ENCODE results near the gene OR6Q1.

The OR6Q1 gene

DNA sequence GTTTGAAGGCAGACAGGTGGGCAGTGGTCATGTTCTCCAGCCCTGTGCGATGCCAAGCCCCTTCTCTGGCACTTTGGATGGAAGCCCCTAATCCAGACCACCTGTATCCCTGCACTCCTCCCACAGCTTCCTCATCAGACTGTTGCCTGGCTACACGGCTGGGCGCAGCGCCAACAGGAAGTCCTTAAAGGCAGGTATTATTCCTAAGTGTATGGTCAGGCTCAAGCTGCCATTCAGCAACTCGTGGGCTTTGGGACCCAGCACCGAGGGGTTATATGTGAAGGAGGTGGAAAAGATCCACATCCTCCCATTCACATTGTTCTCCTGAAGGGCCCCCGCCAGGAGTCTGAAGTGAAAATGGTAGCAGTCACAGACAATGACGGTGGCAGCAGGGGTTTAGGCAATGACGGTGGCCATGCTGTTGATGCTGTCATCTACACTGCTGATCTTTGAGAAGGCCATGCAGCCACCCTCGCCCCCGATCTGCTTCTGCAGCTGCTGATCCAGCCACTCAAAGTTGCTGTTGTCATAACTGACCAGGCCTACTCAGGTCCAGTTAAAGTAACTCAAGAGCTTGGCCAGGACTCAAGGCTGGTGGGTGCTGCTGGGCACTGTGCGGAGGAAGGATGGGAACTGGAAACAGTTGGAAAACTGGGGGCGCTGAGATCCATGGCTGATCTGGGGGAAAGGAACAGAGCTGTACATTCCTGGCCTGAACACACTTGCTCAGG is 27.7 kb downstream of the OR6Q1 start:
- no peak for DNase-seq
- Histone ChIP-seq H3K27me3 (no peaks in the 10 kb centered on the region), H3K9me3 (no peaks in the 10 kb centered on the region), H3K4me3 (no peak overlapping the region), H3K27ac (peak overlapping the region; percentile 50 to 63), H3K4me1 (peaks cover 0 to 22% (median 12%) of the 10 kb centered on the region in 4 donors), H3K36me3 (no peaks in the 10 kb centered on the region)
- intact Hi-C loops (cut with DNase I; ENCODE audit: low total_unique reads): no loop called here
- TF ChIP-seq, protein P1, sequence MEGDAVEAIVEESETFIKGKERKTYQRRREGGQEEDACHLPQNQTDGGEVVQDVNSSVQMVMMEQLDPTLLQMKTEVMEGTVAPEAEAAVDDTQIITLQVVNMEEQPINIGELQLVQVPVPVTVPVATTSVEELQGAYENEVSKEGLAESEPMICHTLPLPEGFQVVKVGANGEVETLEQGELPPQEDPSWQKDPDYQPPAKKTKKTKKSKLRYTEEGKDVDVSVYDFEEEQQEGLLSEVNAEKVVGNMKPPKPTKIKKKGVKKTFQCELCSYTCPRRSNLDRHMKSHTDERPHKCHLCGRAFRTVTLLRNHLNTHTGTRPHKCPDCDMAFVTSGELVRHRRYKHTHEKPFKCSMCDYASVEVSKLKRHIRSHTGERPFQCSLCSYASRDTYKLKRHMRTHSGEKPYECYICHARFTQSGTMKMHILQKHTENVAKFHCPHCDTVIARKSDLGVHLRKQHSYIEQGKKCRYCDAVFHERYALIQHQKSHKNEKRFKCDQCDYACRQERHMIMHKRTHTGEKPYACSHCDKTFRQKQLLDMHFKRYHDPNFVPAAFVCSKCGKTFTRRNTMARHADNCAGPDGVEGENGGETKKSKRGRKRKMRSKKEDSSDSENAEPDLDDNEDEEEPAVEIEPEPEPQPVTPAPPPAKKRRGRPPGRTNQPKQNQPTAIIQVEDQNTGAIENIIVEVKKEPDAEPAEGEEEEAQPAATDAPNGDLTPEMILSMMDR (IDR thresholded peaks at IDR 0.05): no peak

GRCh38 chr11:58059007-58059350 is 28.2 kb downstream of the OR6Q1 start:
- Histone ChIP-seq H3K4me3 (no peak overlapping the region), H3K36me3 (no peaks in the 10 kb centered on the region), H3K27ac (peak overlapping the region; percentile 50 to 63), H3K4me1 (peaks cover 0 to 22% (median 12%) of the 10 kb centered on the region in 4 donors), H3K9me3 (no peaks in the 10 kb centered on the region), H3K27me3 (no peaks in the 10 kb centered on the region)
- no peak for DNase-seq
- TF ChIP-seq, protein P1 (IDR thresholded peaks at IDR 0.05): no peak
- intact Hi-C loops (cut with DNase I; ENCODE audit: low total_unique reads): no loop called here

DNA sequence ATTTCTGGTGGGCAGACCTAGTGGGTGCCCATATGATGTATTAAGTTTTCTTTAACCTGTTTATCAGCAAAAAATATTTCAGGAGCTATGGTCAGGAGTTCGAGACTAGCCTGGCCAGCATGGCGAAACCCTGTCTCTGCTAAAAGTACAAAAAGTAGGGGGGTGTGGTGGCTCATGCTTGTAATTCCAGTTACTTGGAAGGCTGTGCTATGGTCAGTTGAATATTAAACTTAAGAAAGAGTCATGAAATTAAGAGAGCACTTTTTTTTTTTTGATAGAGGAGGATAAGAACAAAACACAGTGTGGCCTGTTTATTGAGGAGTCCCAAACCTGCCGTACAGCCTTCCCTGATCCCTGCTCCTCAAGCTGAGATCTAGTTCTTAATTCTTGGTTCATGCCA is 29.8 kb downstream of the OR6Q1 start:
- H3K36me3 ChIP-seq: no peaks in the 10 kb centered on the region
- intact Hi-C loops (cut with DNase I; ENCODE audit: low total_unique reads): no loop called here
- H3K27ac ChIP-seq: no peak overlapping the region
- DNase-seq: no peak
- TF ChIP-seq, protein P1 (IDR thresholded peaks at IDR 0.05): no peak
- no peaks in the 10 kb centered on the region for H3K27me3 ChIP-seq
- no peak overlapping the region for H3K4me3 ChIP-seq
- H3K9me3 ChIP-seq: no peaks in the 10 kb centered on the region
- peaks cover 0 to 22% (median 12%) of the 10 kb centered on the region in 4 donors for H3K4me1 ChIP-seq

- Histone ChIP-seq H3K9me3 (no peaks in the 10 kb centered on the region), H3K27me3 (no peaks in the 10 kb centered on the region), H3K27ac (no peak overlapping the region), H3K4me3 (no peak overlapping the region), H3K4me1 (peaks cover 0 to 22% (median 12%) of the 10 kb centered on the region in 4 donors), H3K36me3 (no peaks in the 10 kb centered on the region)
- DNase-seq: no peak
- TF ChIP-seq, protein P1 (IDR thresholded peaks at IDR 0.05): no peak
- intact Hi-C loops (cut with DNase I; ENCODE audit: low total_unique reads): no loop called here
Measured at GRCh38 chr11:58060939-58061672, 30.4 kb downstream of the OR6Q1 start.

DNA sequence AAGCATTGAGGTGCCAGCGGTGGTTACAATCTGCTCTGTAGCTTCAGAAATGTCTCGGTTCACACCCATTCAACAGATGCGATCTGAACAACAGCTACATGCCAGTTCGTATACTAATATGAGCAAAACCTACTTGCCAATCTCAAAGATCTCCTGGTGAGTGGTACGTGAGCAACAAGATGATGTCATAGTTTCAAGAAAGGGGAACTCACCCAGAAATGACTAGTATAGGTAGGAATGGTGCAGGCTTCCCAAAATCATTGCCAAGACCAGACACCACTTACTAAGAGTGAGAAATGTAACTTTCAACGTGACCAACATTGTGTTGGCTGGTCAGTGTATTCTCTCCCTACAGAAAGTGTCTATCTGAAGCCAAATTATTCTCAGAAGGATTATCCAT is 31.1 kb downstream of the OR6Q1 start:
- no peaks in the 10 kb centered on the region for H3K27me3 ChIP-seq
- peaks cover 0 to 22% (median 12%) of the 10 kb centered on the region in 4 donors for H3K4me1 ChIP-seq
- intact Hi-C loops (cut with DNase I; ENCODE audit: low total_unique reads): no loop called here
- H3K27ac ChIP-seq: no peak overlapping the region
- TF ChIP-seq, protein P1 (IDR thresholded peaks at IDR 0.05): no peak
- DNase-seq: no peak
- no peaks in the 10 kb centered on the region for H3K36me3 ChIP-seq
- H3K9me3 ChIP-seq: no peaks in the 10 kb centered on the region
- H3K4me3 ChIP-seq: no peak overlapping the region

All from tibial artery (tissue), 4 donors.